Heart right ventricle (tissue), 16 donors: Measurements from ENCODE around the gene NR1H3. TPM values are rescaled to one million over a fixed set of nuclear protein-coding genes. Genes with fewer than 3 reads are reported as not detected.

Experiments used
- ATAC-seq, 8 donors: fragments of 200-7000 bp; cut with Tn5 transposase; one replicate each; pipeline ENCODE4 v1.9.1; 2020; ENCODE audit warnings: mild to moderate bottlenecking in 8 of 8, moderate library complexity in 8 of 8, moderate number of reproducible peaks in 1 of 8
- DNase-seq, 2 donors: peaks; one replicate each; pipeline ENCODE4 v3.0.0-alpha.2; 2020
- H3K27ac ChIP-seq, 10 donors: fragments of 200-600 bp; sonication (generic) in 2 of 10; one replicate each; pipeline versions ENCODE4 v1.5.0 to v1.8.0; 2020 to 2022; ENCODE audit warnings: mild to moderate bottlenecking in 3 of 10
- H3K27me3 ChIP-seq, 7 donors: fragments of 200-600 bp; one replicate each; pipeline ENCODE4 v1.8.0; 2021 to 2022; ENCODE audit warnings: mild to moderate bottlenecking in 2 of 7
- H3K36me3 ChIP-seq, 9 donors: fragments of 200-600 bp; sonication (generic) in 1 of 9; one replicate each; pipeline versions ENCODE4 v1.5.0 to v1.8.0; 2020 to 2022; ENCODE audit warnings: mild to moderate bottlenecking in 2 of 9
- H3K4me1 ChIP-seq, 9 donors: fragments of 200-600 bp; sonication (generic) in 1 of 9; one replicate each; pipeline versions ENCODE4 v1.5.0 to v1.8.0; 2020 to 2022; ENCODE audit warnings: mild to moderate bottlenecking in 4 of 9
- H3K4me3 ChIP-seq, 10 donors: fragments of 200-600 bp; sonication (generic) in 2 of 10; one replicate each; pipeline versions ENCODE4 v1.5.0 to v1.8.0; 2020 to 2022; ENCODE audit warnings: mild to moderate bottlenecking in 7 of 10, moderate library complexity in 2 of 10
- H3K9me3 ChIP-seq, 11 donors: fragments of 200-600 bp in 10 of 11; sonication (generic) in 2 of 11; one replicate each; pipeline versions ENCODE4 v1.5.0 to v1.8.0; 2013 to 2022; ENCODE audit warnings: mild to moderate bottlenecking in 2 of 11, control low read depth in 1 of 11, moderate library complexity in 1 of 11
- WGBS, 2 donors: extraction: QIAGEN DNeasy Blood & Tissue Kit; methylation state at CpG; one replicate each; pipeline ENCODE4 v1.1.7; 2013; ENCODE audit warnings: inconsistent platforms in 1 of 2; 5-methylcytosine and 5-hydroxymethylcytosine counted together
- intact Hi-C, 10 donors: fragments of 100-400 bp; cut with DNase I; formaldehyde crosslinking; loops; one replicate each; pipeline versions ENCODE4 v1.11.1 to v1.14.2; 2022
- polyA plus RNA-seq, 2 donors: library from polyadenylated mRNA; stranded (reverse); fragments of 200-250 nt; gene quantifications; one replicate each; pipeline ENCODE4 v1.2.3, GENCODE V29; 2013
- total RNA-seq, 10 donors: library from RNA; stranded (reverse); fragmentation: NEBNext Ultra II Directional in 3 of 10; extraction: Animal tissue kit (Norgen Biotek cat#: 25700) in 3 of 10; gene quantifications; one replicate each; pipeline versions ENCODE4 v1.2.1 to v1.2.4, GENCODE V29; 2021 to 2023
- TF ChIP-seq, protein P1 (sequence below), 9 donors: fragments of 200-600 bp; sonication (generic) in 2 of 9; IDR thresholded peaks; one replicate each; pipeline versions ENCODE4 v1.5.0 to v1.8.0; 2021 to 2022; ENCODE audit warnings: antibody characterized with exemption in 9 of 9, mild to moderate bottlenecking in 5 of 9, moderate library complexity in 1 of 9
- donor health status: Arrhythmogenic right ventricular cardiomyopathy.
- donor health status: ischemic (EF 13 %, LVEDD 7.1; RV severe dilation, severe dysfunction).
- donor health status: healthy with polysubstance abuse.
- donor health status: DM: no; HTN: yes; CAD: no.
- donor health status: DM: no; HTN: no; CAD: no.
- donor health status: ischemic (EF 25% LVEDD 6.9; RV normal size, moderate dysfunction).
- donor health status: ischemic (EF 25% LVEDD 5.7; RV mildly dilated, moderate dysfunction).
- donor health status: healthy.
- donor health status: DM: yes; HTN: yes; CAD: no.
- donor health status: Ischemic cardiomyopathy.
- donor health status: ischemic (EF 35%, LVEDD 5.7; RV mildly dilated, moderate dysfunction).
- donor health status: nonischemic (EF 11% LVEDD 7.7; RV severe dilation, severe dysfunction).
- donor health status: DM: yes; HTN: yes; CAD: no.
- donor health status: PGD.
- donor health status: ischemic (EF 29% LVEDD 5.4; RV normal size, mild dysfunction).
- donor health status: nonischemic (EF 23%, LVEDD 6.1; RV moderate dilation, normal function).

The NR1H3 gene
- total and polyA plus RNA-seq, 12 donors, result 6.6 to 49.2 (median 10.0) TPM

DNA sequence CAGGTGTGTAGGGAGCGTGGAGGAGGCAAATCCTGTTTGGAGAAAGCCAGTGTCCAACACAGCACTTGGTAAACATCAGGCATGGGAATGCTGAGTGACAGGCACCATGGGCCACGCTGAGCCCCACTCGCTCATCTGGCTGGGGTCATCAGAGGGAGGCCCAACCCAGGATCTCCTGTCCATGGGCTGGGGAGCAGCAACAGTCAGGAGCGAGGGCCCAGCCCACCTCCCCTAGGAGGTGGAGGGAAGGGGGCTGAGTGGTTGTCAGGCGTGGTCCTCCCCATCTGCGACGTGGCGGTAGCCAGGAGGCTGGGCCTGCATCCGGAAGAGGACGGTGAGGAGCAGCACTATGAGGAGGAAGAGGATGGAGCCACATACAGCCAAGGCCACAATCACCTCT lies 17.9 kb upstream of the NR1H3 start:
- ATAC-seq, result peak in 1 of 8 donors; percentile 40
- Histone ChIP-seq H3K27ac (peak overlapping the region in 6 of 10 donors; percentile 6 to 63 (median 40)), H3K4me3 (no peak overlapping the region), H3K36me3 (peaks cover 0 to 91% (median 62%) of the 10 kb centered on the region in 9 donors), H3K4me1 (peaks cover 0 to 26% (median 22%) of the 10 kb centered on the region in 9 donors), H3K27me3 (no peaks in the 10 kb centered on the region), H3K9me3 (no peaks in the 10 kb centered on the region)
- intact Hi-C loops, result loop anchor here in 4 of 10 donors (10.0 kb wide), 2 partner anchors 55 to 115 kb away; partner anchors contain the start of genes MYBPC3 (in 3 of the 4) and PACSIN3 (in 1 of the 4)
- TF ChIP-seq, protein P1, sequence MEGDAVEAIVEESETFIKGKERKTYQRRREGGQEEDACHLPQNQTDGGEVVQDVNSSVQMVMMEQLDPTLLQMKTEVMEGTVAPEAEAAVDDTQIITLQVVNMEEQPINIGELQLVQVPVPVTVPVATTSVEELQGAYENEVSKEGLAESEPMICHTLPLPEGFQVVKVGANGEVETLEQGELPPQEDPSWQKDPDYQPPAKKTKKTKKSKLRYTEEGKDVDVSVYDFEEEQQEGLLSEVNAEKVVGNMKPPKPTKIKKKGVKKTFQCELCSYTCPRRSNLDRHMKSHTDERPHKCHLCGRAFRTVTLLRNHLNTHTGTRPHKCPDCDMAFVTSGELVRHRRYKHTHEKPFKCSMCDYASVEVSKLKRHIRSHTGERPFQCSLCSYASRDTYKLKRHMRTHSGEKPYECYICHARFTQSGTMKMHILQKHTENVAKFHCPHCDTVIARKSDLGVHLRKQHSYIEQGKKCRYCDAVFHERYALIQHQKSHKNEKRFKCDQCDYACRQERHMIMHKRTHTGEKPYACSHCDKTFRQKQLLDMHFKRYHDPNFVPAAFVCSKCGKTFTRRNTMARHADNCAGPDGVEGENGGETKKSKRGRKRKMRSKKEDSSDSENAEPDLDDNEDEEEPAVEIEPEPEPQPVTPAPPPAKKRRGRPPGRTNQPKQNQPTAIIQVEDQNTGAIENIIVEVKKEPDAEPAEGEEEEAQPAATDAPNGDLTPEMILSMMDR (IDR thresholded peaks at IDR 0.05), result no peak
- DNase-seq, result no peak
- 92% methylated on average over 10 of the region's 10 CpGs for WGBS, 2 donors

DNA sequence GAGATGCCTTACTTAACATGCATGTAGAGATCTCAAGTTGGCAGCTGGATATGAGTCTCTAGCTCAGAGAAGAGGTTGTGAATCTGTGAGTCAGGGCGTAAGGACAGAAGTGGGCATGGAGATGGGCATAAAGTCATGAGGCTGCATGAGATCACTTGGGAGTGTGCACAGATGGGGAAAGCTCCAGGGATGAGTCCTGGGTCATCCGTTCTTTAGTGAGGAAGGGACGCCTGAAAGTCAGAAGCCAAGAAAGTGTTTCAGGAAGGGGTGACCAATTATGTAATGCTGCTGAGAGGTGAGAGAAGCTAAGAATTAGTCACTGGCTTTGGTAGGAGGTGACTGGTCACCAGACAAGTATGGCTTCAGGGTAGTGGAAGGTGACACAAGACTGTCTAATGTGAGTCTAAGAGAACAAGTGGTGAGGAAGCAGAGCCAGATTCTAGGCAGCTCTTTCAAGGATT lies 15.9 kb upstream of the NR1H3 start:
- Histone ChIP-seq H3K4me3 (no peak overlapping the region), H3K27me3 (no peaks in the 10 kb centered on the region), H3K36me3 (peaks cover 0 to 94% (median 69%) of the 10 kb centered on the region in 9 donors), H3K27ac (no peak overlapping the region), H3K4me1 (peaks cover 0 to 31% (median 24%) of the 10 kb centered on the region in 9 donors), H3K9me3 (no peaks in the 10 kb centered on the region)
- 92 to 93% methylated on average over 3 of the region's 3 CpGs for WGBS, 2 donors
- DNase-seq (no peak), ATAC-seq (no peak)
- TF ChIP-seq, protein P1 (IDR thresholded peaks at IDR 0.05), result no peak
- intact Hi-C loops, result no loop called here

DNA sequence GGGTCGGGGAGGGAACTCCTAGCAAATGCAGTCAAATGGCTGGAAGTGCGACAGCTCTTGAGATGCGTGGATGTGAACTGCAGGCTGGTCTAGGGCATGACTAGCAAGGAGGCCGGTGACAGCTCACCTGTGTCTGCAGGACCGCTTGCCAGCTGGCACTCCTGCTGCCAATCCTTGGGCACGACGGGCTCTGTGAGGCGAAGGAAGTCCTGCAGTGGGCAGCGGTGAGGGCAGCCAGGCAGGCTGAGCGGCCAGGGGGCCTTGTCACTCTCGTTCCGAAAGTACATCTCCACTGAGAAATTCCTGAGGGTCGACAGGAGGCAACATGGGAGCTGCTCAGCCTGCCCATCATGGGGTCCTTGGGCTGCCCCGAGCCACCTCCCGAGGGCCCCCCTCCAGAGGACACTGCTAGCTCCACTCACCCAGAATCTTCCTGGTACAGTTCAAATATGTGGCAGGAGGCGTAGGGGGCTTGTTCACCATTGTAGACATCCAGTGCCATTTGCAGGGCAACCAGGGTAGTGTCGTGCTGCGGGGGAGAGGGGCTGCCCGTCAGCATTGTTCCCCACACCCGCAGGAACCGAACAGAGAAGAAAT lies 15.1 kb upstream of the NR1H3 start:
- Histone ChIP-seq H3K27me3 (no peaks in the 10 kb centered on the region), H3K4me1 (peaks cover 8 to 39% (median 30%) of the 10 kb centered on the region in 9 donors), H3K9me3 (no peaks in the 10 kb centered on the region), H3K27ac (no peak overlapping the region), H3K36me3 (peaks cover 0 to 98% (median 69%) of the 10 kb centered on the region in 9 donors), H3K4me3 (no peak overlapping the region)
- ATAC-seq, result no peak
- no peak for DNase-seq
- TF ChIP-seq, protein P1 (IDR thresholded peaks at IDR 0.05), result no peak
- 91 to 92% methylated on average over 21 of the region's 21 CpGs for WGBS, 2 donors
- intact Hi-C loops, result no loop called here

DNA sequence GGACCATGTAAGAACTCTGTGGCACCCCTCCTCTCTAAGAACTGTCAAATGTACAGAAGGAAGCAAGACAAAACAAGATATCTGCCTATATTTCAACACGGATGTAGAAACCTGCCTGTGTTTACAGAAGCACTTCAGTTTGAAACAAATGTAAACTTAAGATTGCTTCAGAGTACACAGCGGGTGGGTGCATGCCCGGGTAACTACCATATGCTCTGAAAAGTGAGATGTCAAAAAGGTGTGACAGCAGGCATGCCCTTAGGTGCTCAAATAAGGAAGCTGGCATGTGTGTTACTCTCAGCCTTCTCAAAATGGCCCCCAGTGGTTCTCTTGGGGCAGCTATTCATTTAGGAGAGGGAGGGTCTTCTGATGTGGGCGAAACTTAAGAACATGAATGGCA lies 14.3 kb upstream of the NR1H3 start:
- 89 to 90% methylated on average over 4 of the region's 4 CpGs for WGBS, 2 donors
- Histone ChIP-seq H3K27ac (peak overlapping the region in 1 of 10 donors; percentile 83), H3K4me3 (no peak overlapping the region), H3K9me3 (no peaks in the 10 kb centered on the region), H3K4me1 (peaks cover 12 to 43% (median 28%) of the 10 kb centered on the region in 9 donors), H3K27me3 (no peaks in the 10 kb centered on the region), H3K36me3 (peaks cover 0 to 90% (median 64%) of the 10 kb centered on the region in 9 donors)
- intact Hi-C loops, result no loop called here
- DNase-seq (no peak), ATAC-seq (no peak)
- TF ChIP-seq, protein P1 (IDR thresholded peaks at IDR 0.05), result no peak
